Kidney tubule cell (primary cell): ENCODE measurements around the gene IQSEC1.
A peak's percentile ranks its signal among the peaks of the same experiment; 100 is the strongest.

Source experiments
- DNase-seq: peaks from one replicate; pipeline ENCODE4 v3.0.0-alpha.2; 2018; ENCODE audit warnings: low spot score

Gene IQSEC1

GRCh38 chr3:13068269-13069010 is 4.8 kb downstream of the IQSEC1 start:
- DNase-seq = no peak

GRCh38 chr3:13067778-13068177 is 5.5 kb downstream of the IQSEC1 start:
- DNase-seq = no peak

- DNase-seq = no peak
Measured at GRCh38 chr3:13066834-13067233, 6.4 kb downstream of the IQSEC1 start.

- no peak for DNase-seq
Measured at GRCh38 chr3:13066236-13066635, 7.0 kb downstream of the IQSEC1 start.

GRCh38 chr3:13065727-13066126 is 7.5 kb downstream of the IQSEC1 start:
- no peak for DNase-seq

- no peak for DNase-seq
Measured at GRCh38 chr3:13064964-13065363, 8.3 kb downstream of the IQSEC1 start.

- DNase-seq = no peak
Measured at GRCh38 chr3:13064159-13064868, 8.9 kb downstream of the IQSEC1 start.

- peak; percentile 26 for DNase-seq
Measured at GRCh38 chr3:13063225-13063624, 10.0 kb downstream of the IQSEC1 start.

GRCh38 chr3:13062647-13063046 is 10.6 kb downstream of the IQSEC1 start:
- no peak for DNase-seq

- DNase-seq = no peak
Measured at GRCh38 chr3:13060341-13060910, 12.8 kb downstream of the IQSEC1 start.

- no peak for DNase-seq
Measured at GRCh38 chr3:13058346-13059120, 14.7 kb downstream of the IQSEC1 start.

- no peak for DNase-seq
Measured at GRCh38 chr3:13057282-13058040, 15.8 kb downstream of the IQSEC1 start.

- DNase-seq = no peak
Measured at GRCh38 chr3:13055634-13056033, 17.6 kb downstream of the IQSEC1 start.

- no peak for DNase-seq
Measured at GRCh38 chr3:13054341-13055285, 18.6 kb downstream of the IQSEC1 start.

- DNase-seq = no peak
Measured at GRCh38 chr3:13053893-13054292, 19.3 kb downstream of the IQSEC1 start.

GRCh38 chr3:13053420-13053819 is 19.8 kb downstream of the IQSEC1 start:
- no peak for DNase-seq

- no peak for DNase-seq
Measured at GRCh38 chr3:13052191-13052820, 20.9 kb downstream of the IQSEC1 start.

GRCh38 chr3:13051581-13051980 is 21.6 kb downstream of the IQSEC1 start:
- no peak for DNase-seq

GRCh38 chr3:13051066-13051465 is 22.2 kb downstream of the IQSEC1 start:
- no peak for DNase-seq

- DNase-seq = no peak
Measured at GRCh38 chr3:13050446-13050845, 22.8 kb downstream of the IQSEC1 start.
